ENCODE data around the gene TMEM115. TPM values are rescaled to one million over a fixed set of nuclear protein-coding genes. Genes with fewer than 3 reads are reported as not detected.
A peak's percentile ranks its signal among the peaks of the same experiment; 100 is the strongest.

Gene TMEM115
- total and polyA plus RNA-seq, 9 of the 15 experiments (the other 6 are each of a cell fraction or from before 2014, with no cell fraction given) = 1.6 to 26.9 (median 14.1) TPM

GRCh38 chr3:50340448-50341329 is 18.6 kb downstream of the TMEM115 start, which contains the start of gene RASSF1 (continued):
- TF ChIP-seq, protein P1, sequence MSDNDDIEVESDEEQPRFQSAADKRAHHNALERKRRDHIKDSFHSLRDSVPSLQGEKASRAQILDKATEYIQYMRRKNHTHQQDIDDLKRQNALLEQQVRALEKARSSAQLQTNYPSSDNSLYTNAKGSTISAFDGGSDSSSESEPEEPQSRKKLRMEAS (CRISPR knock-in tag; IDR thresholded peaks at IDR 0.05) = peak; percentile 72
- TF ChIP-seq ZBTB11 (CRISPR knock-in tag; IDR thresholded peaks at IDR 0.05) (0 out of 6 replicates have a peak, but pooled peaks of 2 of the 3 experiments have one; percentile 43 to 50), MLLT1 (IDR thresholded peaks at IDR 0.05) (peak in 1 of 2 experiments; percentile 88; a peak in 2 of 4 replicates), CHAMP1 (IDR thresholded peaks at IDR 0.05) (no peak), SMAD2 (IDR thresholded peaks at IDR 0.05; ENCODE audit: low read depth, low read length) (no peak)
